Measurements from ENCODE around the gene SLC12A3. TPM values are rescaled to one million over a fixed set of nuclear protein-coding genes. Genes with fewer than 3 reads are reported as not detected.

SLC12A3 gene
- total and polyA plus RNA-seq, 2 of the 4 experiments (the other 2 are of a cell fraction), result not detected

GRCh38 chr16:56897026-56897799 is 32.2 kb downstream of the SLC12A3 start:
- Histone ChIP-seq H2BK20ac (ENCODE audit: low read depth, low read length) (no peak overlapping the region), H3K56ac (ENCODE audit: extremely low read depth, insufficient read depth, low read length) (no peak overlapping the region), H4K5ac (ENCODE audit: low read depth, low read length) (no peak overlapping the region), H2BK5ac (ENCODE audit: low read depth, low read length, poor library complexity, severe bottlenecking) (no peak overlapping the region), H3K14ac (replicated peaks; ENCODE audit: low read depth, low read length) (no peak overlapping the region), H3K18ac (ENCODE audit: low read depth, low read length) (no peak overlapping the region), H3K4me3 (ENCODE audit: insufficient read depth, low read depth, low read length) (no peak overlapping the region), H2AFZ (replicated peaks; ENCODE audit: low read length, poor library complexity) (no peak overlapping the region), H3K36me3 (ENCODE audit: control insufficient read depth, insufficient read depth, low read length) (no peaks in the 10 kb centered on the region), H3K79me1 (ENCODE audit: low read depth in 1 of 2, low read length in 2 of 2) (no peaks in the 10 kb centered on the region), H3K9me1 (ENCODE audit: insufficient read depth, low read length) (no peaks in the 10 kb centered on the region), H3K23ac (ENCODE audit: low read depth, low read length) (no peak overlapping the region), H3K4ac (ENCODE audit: low read depth, low read length) (no peak overlapping the region), H3K9ac (ENCODE audit: low read depth, low read length) (no peak overlapping the region), H2BK120ac (ENCODE audit: low read depth, low read length) (no peak overlapping the region), H3K27me3 (ENCODE audit: control insufficient read depth, insufficient read depth, low read length) (peaks cover 31% of the 10 kb centered on the region), H3K4me2 (ENCODE audit: low read depth, low read length) (no peak overlapping the region), H4K91ac (ENCODE audit: insufficient read depth, low read depth, low read length) (no peak overlapping the region), H3K4me1 (ENCODE audit: control insufficient read depth, insufficient read depth, low read length) (no peaks in the 10 kb centered on the region), H3K9me3 (ENCODE audit: control insufficient read depth, insufficient read depth, low read length) (no peaks in the 10 kb centered on the region), H4K8ac (ENCODE audit: low read depth in 2 of 2, low read length in 2 of 2) (no peak overlapping the region), H4K20me1 (ENCODE audit: insufficient read depth, low read length) (no peaks in the 10 kb centered on the region), H3K27ac (ENCODE audit: insufficient read depth, low read length) (no peak overlapping the region), H2BK15ac (ENCODE audit: low read depth, low read length) (no peak overlapping the region), H2AK5ac (ENCODE audit: low read depth, low read length) (no peak overlapping the region), H2AK9ac (replicated peaks; ENCODE audit: low read depth, low read length, poor library complexity) (no peak overlapping the region)
- no TSS peak for BruUV-seq (replicated peaks)
- POLR2A ChIA-PET (ENCODE audit: unreplicated experiment), result no interaction called here
- ATAC-seq (ENCODE audit: low read depth) (no peak), DNase-seq (no peak)
- dilution Hi-C loops (cut with HindIII; ENCODE audit: low sequenced_read_pairs, unreplicated experiment) (no loop called here), in situ Hi-C loops (cut with MboI; ENCODE audit: low sequenced_read_pairs) (no loop called here), intact Hi-C loops (cut with micrococcal nuclease) (no loop called here)
- TF ChIP-seq BHLHE40 (IDR thresholded peaks at IDR 0.05; ENCODE audit: low read depth, low read length), result no peak
- TF ChIP-seq, protein P1, sequence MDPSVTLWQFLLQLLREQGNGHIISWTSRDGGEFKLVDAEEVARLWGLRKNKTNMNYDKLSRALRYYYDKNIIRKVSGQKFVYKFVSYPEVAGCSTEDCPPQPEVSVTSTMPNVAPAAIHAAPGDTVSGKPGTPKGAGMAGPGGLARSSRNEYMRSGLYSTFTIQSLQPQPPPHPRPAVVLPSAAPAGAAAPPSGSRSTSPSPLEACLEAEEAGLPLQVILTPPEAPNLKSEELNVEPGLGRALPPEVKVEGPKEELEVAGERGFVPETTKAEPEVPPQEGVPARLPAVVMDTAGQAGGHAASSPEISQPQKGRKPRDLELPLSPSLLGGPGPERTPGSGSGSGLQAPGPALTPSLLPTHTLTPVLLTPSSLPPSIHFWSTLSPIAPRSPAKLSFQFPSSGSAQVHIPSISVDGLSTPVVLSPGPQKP (IDR thresholded peaks at IDR 0.05; ENCODE audit: borderline replicate concordance, low read depth, low read length), result no peak
- CTCF ChIA-PET, result no interaction called here
- 75% methylated on average over 2 of the region's 8 CpGs; no CpG with 5 or more reads in 1 of the 2 experiments for WGBS, 2 experiments (ENCODE audit: extremely low coverage in 2 of 2, insufficient read length in 1 of 2)
